DOHH2 (cell line): ENCODE data around the gene DNAI1.
"Not testable (repeated sequence)": the region's sequence is repeated elsewhere in the genome, so short reads cannot be mapped to it uniquely, and the experiment has no call there.

Experiments used
- H3F3A ChIP-seq: fragments of 200-600 bp; sonication (generic), shearing (Covaris generic); 2 replicates; pipeline ENCODE4 v1.6.0; 2016; ENCODE audit warnings: antibody characterized with exemption, mild to moderate bottlenecking; ENCODE audit not compliant: control insufficient read depth, insufficient read depth
- H3K27ac ChIP-seq: fragments of 200-600 bp; sonication (generic); 2 replicates; pipeline ENCODE4 v1.5.1; 2014; ENCODE audit warnings: low read depth, mild to moderate bottlenecking, low read length, moderate library complexity
- H3K27me3 ChIP-seq: fragments of 200-600 bp; sonication (generic); 2 replicates; pipeline ENCODE4 v1.6.1; 2014; ENCODE audit warnings: mild to moderate bottlenecking, low read length, mixed read lengths; ENCODE audit not compliant: control insufficient read depth
- H3K36me3 ChIP-seq: fragments of 200-600 bp; sonication (generic); 2 replicates; pipeline ENCODE4 v1.6.1; 2014; ENCODE audit warnings: mild to moderate bottlenecking, low read length, moderate library complexity, mixed read lengths; ENCODE audit not compliant: control insufficient read depth
- H3K4me1 ChIP-seq: fragments of 200-600 bp; sonication (generic); 2 replicates; pipeline ENCODE4 v1.6.1; 2014; ENCODE audit warnings: mild to moderate bottlenecking, low read length, mixed read lengths; ENCODE audit not compliant: control insufficient read depth
- H3K4me2 ChIP-seq: fragments of 200-600 bp; sonication (generic); 2 replicates; pipeline ENCODE4 v1.6.0; 2014; ENCODE audit warnings: mild to moderate bottlenecking, low read length, moderate library complexity
- H3K4me3 ChIP-seq: fragments of 200-600 bp; sonication (generic); 2 replicates; pipeline ENCODE4 v1.5.1; 2014; ENCODE audit warnings: mild to moderate bottlenecking, low read length, mixed read lengths
- H3K79me2 ChIP-seq: fragments of 200-600 bp; sonication (generic); 2 replicates; pipeline ENCODE4 v1.6.1; 2014; ENCODE audit warnings: mild to moderate bottlenecking, low read length, mixed read lengths; ENCODE audit not compliant: control insufficient read depth
- H3K9me2 ChIP-seq: fragments of 200-600 bp; sonication (generic); replicated peaks from 2 replicates; pipeline ENCODE4 v1.6.1; 2014; ENCODE audit warnings: mild to moderate bottlenecking, low read length, mixed read lengths; ENCODE audit not compliant: control insufficient read depth
- H3K9me3 ChIP-seq: fragments of 200-600 bp; sonication (generic); 2 replicates; pipeline ENCODE4 v1.6.1; 2014; ENCODE audit warnings: antibody characterized with exemption, low read length, mixed read lengths; ENCODE audit not compliant: control insufficient read depth, insufficient read depth
- H4K20me1 ChIP-seq: fragments of 200-600 bp; sonication (generic); 2 replicates; pipeline ENCODE4 v1.6.0; 2014; ENCODE audit warnings: low read depth, mild to moderate bottlenecking, antibody characterized with exemption, low read length, moderate library complexity; ENCODE audit not compliant: control insufficient read depth, insufficient read depth
- CTCF ChIP-seq: fragments of 200-600 bp; sonication (generic); IDR thresholded peaks from one replicate; pipeline ENCODE4 v1.5.1; 2014; ENCODE audit warnings: antibody characterized with exemption, mild to moderate bottlenecking, low read depth, low read length; ENCODE audit not compliant: poor library complexity, severe bottlenecking
- EZH2phosphoT487 ChIP-seq: fragments of 200-600 bp; sonication (generic); IDR thresholded peaks from 2 replicates; pipeline ENCODE4 v1.6.1; 2017; ENCODE audit warnings: borderline replicate concordance, mild to moderate bottlenecking, antibody characterized with exemption, low read length, moderate library complexity, mixed read lengths

DNAI1 gene

GRCh38 chr9:34465468-34465867, 6.9 kb downstream of the DNAI1 start:
- H3F3A ChIP-seq = no peaks in the 10 kb centered on the region
- H3K4me3 ChIP-seq = no peak overlapping the region
- H3K36me3 ChIP-seq = no peaks in the 10 kb centered on the region
- H3K9me3 ChIP-seq = no peaks in the 10 kb centered on the region
- no peak overlapping the region for H3K4me2 ChIP-seq
- H4K20me1 ChIP-seq = no peaks in the 10 kb centered on the region
- H3K79me2 ChIP-seq = no peaks in the 10 kb centered on the region
- no peaks in the 10 kb centered on the region for H3K4me1 ChIP-seq
- H3K9me2 ChIP-seq = no peaks in the 10 kb centered on the region
- H3K27me3 ChIP-seq = peaks cover 48% of the 10 kb centered on the region
- no peak overlapping the region for H3K27ac ChIP-seq
- TF ChIP-seq CTCF (no peak), EZH2phosphoT487 (no peak)

GRCh38 chr9:34475097-34475496, 16.5 kb downstream of the DNAI1 start:
- Histone ChIP-seq H3K79me2 (no peaks in the 10 kb centered on the region), H3F3A (no peaks in the 10 kb centered on the region), H3K4me3 (no peak overlapping the region), H3K9me2 (no peaks in the 10 kb centered on the region), H3K9me3 (no peaks in the 10 kb centered on the region), H3K36me3 (no peaks in the 10 kb centered on the region), H4K20me1 (no peaks in the 10 kb centered on the region), H3K4me1 (no peaks in the 10 kb centered on the region), H3K4me2 (no peak overlapping the region), H3K27me3 (peaks cover 23% of the 10 kb centered on the region), H3K27ac (no peak overlapping the region)
- TF ChIP-seq CTCF (no peak), EZH2phosphoT487 (no peak)

- TF ChIP-seq CTCF (no peak), EZH2phosphoT487 (no peak)
- H3K4me3 ChIP-seq = no peak overlapping the region
- H3K27ac ChIP-seq = no peak overlapping the region
- no peaks in the 10 kb centered on the region for H3K79me2 ChIP-seq
- no peaks in the 10 kb centered on the region for H4K20me1 ChIP-seq
- H3F3A ChIP-seq = no peaks in the 10 kb centered on the region
- H3K4me1 ChIP-seq = no peaks in the 10 kb centered on the region
- no peak overlapping the region for H3K4me2 ChIP-seq
- H3K36me3 ChIP-seq = no peaks in the 10 kb centered on the region
- no peaks in the 10 kb centered on the region for H3K9me3 ChIP-seq
- peaks cover 23% of the 10 kb centered on the region for H3K27me3 ChIP-seq
- no peaks in the 10 kb centered on the region for H3K9me2 ChIP-seq
These were observed 18.9 kb downstream of the DNAI1 start for GRCh38 chr9:34477541-34477940.

GRCh38 chr9:34479431-34479866, 20.8 kb downstream of the DNAI1 start:
- H3K9me3 ChIP-seq = no peaks in the 10 kb centered on the region
- H3K4me2 ChIP-seq = no peak overlapping the region
- H3K27ac ChIP-seq = no peak overlapping the region
- no peaks in the 10 kb centered on the region for H3K79me2 ChIP-seq
- peaks cover 23% of the 10 kb centered on the region for H3K27me3 ChIP-seq
- H3K9me2 ChIP-seq = no peaks in the 10 kb centered on the region
- H3F3A ChIP-seq = no peaks in the 10 kb centered on the region
- no peaks in the 10 kb centered on the region for H4K20me1 ChIP-seq
- no peak overlapping the region for H3K4me3 ChIP-seq
- H3K36me3 ChIP-seq = no peaks in the 10 kb centered on the region
- TF ChIP-seq CTCF (no peak), EZH2phosphoT487 (no peak)
- H3K4me1 ChIP-seq = no peaks in the 10 kb centered on the region

GRCh38 chr9:34481620-34482019, 23.0 kb downstream of the DNAI1 start:
- not testable (repeated sequence) for H3K79me2 ChIP-seq, H3K9me3 ChIP-seq, H3K4me2 ChIP-seq, H3K4me1 ChIP-seq, H3F3A ChIP-seq, H3K36me3 ChIP-seq, H4K20me1 ChIP-seq, H3K27ac ChIP-seq, H3K9me2 ChIP-seq, H3K4me3 ChIP-seq
- peaks cover 13% of the 10 kb centered on the region for H3K27me3 ChIP-seq
